Muscle layer of duodenum (tissue), 2 donors: ENCODE results near the gene F2.
A peak's percentile ranks its signal among the peaks of the same experiment; 100 is the strongest.
"Not testable (repeated sequence)": the region's sequence is repeated elsewhere in the genome, so short reads cannot be mapped to it uniquely, and the experiment has no call there.

Experiments used
- H3K27ac ChIP-seq: one replicate; pipeline ENCODE4 v1.7.0; 2013; ENCODE audit warnings: mild to moderate bottlenecking, low read length
- H3K27me3 ChIP-seq: one replicate; pipeline ENCODE4 v1.7.0; 2013; ENCODE audit warnings: low read depth, mild to moderate bottlenecking, control low read depth, low read length
- H3K36me3 ChIP-seq, 2 donors: one replicate each; pipeline ENCODE4 v1.7.0; 2013; ENCODE audit warnings: low read length in 2 of 2, control low read depth in 1 of 2, mild to moderate bottlenecking in 1 of 2; ENCODE audit not compliant: insufficient read depth in 2 of 2, control insufficient read depth in 1 of 2
- H3K4me1 ChIP-seq, 2 donors: one replicate each; pipeline ENCODE4 v1.7.0; 2013; ENCODE audit warnings: low read length in 2 of 2, mild to moderate bottlenecking in 2 of 2, control low read depth in 1 of 2, moderate library complexity in 1 of 2; ENCODE audit not compliant: insufficient read depth in 2 of 2, control insufficient read depth in 1 of 2
- H3K4me3 ChIP-seq, 2 donors: one replicate each; pipeline ENCODE4 v1.7.0; 2013; ENCODE audit warnings: low read length in 2 of 2, low read depth in 1 of 2, mild to moderate bottlenecking in 1 of 2
- H3K9me3 ChIP-seq, 2 donors: one replicate each; pipeline ENCODE4 v1.7.0; 2013; ENCODE audit warnings: low read length in 2 of 2, control low read depth in 1 of 2, mild to moderate bottlenecking in 1 of 2; ENCODE audit not compliant: control insufficient read depth in 1 of 2
- donor health status: healthy.

The F2 gene

DNA sequence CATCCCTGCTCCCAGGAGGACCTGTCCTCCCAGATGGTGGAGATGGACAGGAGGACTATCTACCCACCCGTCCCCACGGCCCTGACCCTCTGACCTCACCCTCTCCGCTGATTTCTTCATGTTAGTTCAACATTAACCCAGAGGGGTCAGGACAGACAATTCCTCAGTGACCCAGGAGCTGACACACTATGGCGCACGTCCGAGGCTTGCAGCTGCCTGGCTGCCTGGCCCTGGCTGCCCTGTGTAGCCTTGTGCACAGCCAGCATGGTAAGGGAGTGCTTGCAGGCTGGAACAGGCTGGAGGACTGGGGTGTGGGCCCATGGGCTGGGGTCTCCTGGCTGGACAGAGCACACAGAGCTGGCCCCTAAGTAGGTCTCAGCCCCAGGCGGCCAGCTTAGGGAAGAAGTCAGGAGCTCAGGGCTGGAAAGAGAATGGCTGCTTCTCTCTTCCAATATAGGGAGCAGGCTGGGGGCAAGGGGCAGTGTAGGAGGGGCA is at the start of gene F2:
F2 (plus strand) TSS at position 166 of the 495 bp plus-strand sequence; CDS start at position 189, 23 bp downstream.
- Histone ChIP-seq H3K27ac (no peak within 1 kb of the TSS), H3K4me1 (no peaks in the 10 kb centered on the region), H3K9me3 (no peaks in the 10 kb centered on the region), H3K36me3 (no peaks in the 10 kb centered on the region), H3K4me3 (no peak within 1 kb of the TSS), H3K27me3 (no peaks in the 10 kb centered on the region)

- Histone ChIP-seq H3K9me3 (no peaks in the 10 kb centered on the region), H3K36me3 (peaks cover 54 to 68% of the 10 kb centered on the region in 2 donors), H3K27me3 (no peaks in the 10 kb centered on the region), H3K4me3 (no peak overlapping the region), H3K4me1 (peaks cover 4 to 18% of the 10 kb centered on the region in 2 donors), H3K27ac (no peak overlapping the region)
Measured at GRCh38 chr11:46669711-46670139, 49.3 kb upstream of the F2 start.

GRCh38 chr11:46670521-46670920 is 48.5 kb upstream of the F2 start:
- H3K9me3 ChIP-seq, H3K27ac ChIP-seq, H3K4me3 ChIP-seq, H3K27me3 ChIP-seq: not testable (repeated sequence)
- peaks cover 46 to 60% of the 10 kb centered on the region in 2 donors for H3K36me3 ChIP-seq
- H3K4me1 ChIP-seq: peaks cover 12 to 25% of the 10 kb centered on the region in 2 donors

DNA sequence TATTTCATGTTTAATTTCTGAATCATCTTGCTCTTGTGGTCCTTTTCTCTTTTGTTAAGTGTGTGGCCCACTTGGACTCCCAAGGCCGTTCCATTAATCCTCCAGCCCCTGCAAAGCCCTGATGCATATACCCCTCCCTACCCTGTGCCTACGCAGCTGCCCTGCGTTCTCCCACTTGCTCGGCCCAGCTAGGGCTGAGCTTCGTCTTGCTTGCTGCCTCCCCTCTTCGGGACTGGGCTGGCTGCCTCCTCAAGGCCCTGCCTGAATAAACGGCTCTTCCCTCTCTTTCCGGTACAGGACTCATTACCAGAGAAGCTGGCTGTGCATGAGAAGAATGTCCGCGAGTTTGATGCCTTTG is 47.1 kb upstream of the F2 start:
- Histone ChIP-seq H3K27ac (no peak overlapping the region), H3K27me3 (no peaks in the 10 kb centered on the region), H3K4me1 (peaks cover 17 to 36% of the 10 kb centered on the region in 2 donors), H3K9me3 (no peaks in the 10 kb centered on the region), H3K36me3 (peaks cover 39 to 63% of the 10 kb centered on the region in 2 donors), H3K4me3 (no peak overlapping the region)

GRCh38 chr11:46672381-46672839 is 46.6 kb upstream of the F2 start:
- Histone ChIP-seq H3K9me3 (no peaks in the 10 kb centered on the region), H3K27me3 (no peaks in the 10 kb centered on the region), H3K36me3 (peaks cover 42 to 68% of the 10 kb centered on the region in 2 donors), H3K4me1 (peaks cover 17 to 36% of the 10 kb centered on the region in 2 donors), H3K27ac (no peak overlapping the region), H3K4me3 (no peak overlapping the region)

GRCh38 chr11:46673713-46674462 is 45.1 kb upstream of the F2 start:
- no peak overlapping the region for H3K4me3 ChIP-seq
- peaks cover 29 to 66% of the 10 kb centered on the region in 2 donors for H3K36me3 ChIP-seq
- peak overlapping the region; percentile 83 for H3K27ac ChIP-seq
- H3K9me3 ChIP-seq: no peaks in the 10 kb centered on the region
- no peaks in the 10 kb centered on the region for H3K27me3 ChIP-seq
- peaks cover 17 to 30% of the 10 kb centered on the region in 2 donors for H3K4me1 ChIP-seq

DNA sequence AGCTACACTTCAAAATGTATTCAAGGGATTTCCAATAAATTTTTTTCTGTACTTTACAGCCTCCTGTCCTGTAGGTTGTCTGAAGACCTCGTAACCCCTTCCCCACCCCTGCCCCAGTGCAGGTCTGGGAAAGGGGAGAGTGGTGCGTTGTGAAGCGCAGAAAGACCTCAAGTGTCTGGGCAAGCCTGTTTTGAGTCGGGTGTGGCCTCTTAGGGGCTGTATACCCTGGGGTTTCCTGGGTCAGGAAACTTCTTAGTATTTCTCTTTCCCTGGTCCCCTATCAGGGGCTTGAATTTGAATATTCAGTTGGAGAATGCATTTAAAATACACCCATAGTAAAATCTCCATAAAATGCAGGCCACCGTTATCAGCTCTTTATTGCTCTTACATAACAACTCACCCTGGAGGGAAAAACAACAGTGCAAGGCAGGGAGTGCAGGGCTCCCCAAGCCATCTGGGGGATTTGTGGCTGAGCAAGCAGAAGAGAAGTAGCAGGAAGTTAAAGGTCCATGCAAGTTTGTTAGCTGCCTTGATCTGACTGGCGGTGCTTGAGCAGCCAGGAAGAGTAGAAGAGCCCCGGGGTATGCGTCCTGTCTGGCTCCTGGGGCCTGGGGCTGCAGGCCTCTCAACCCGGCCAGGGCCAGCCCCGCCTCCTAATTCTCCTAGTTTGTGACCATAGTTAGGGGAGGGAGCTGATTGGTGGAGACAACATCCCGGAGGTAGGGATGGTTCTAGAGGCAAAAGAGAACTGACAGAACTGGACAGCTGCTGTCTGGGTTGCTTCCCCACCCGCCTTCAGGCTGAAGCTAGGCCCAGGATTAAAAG is 44.3 kb upstream of the F2 start:
- peaks cover 28 to 66% of the 10 kb centered on the region in 2 donors for H3K36me3 ChIP-seq
- H3K4me3 ChIP-seq: no peak overlapping the region
- peaks cover 17 to 30% of the 10 kb centered on the region in 2 donors for H3K4me1 ChIP-seq
- peak overlapping the region; percentile 83 for H3K27ac ChIP-seq
- H3K27me3 ChIP-seq: no peaks in the 10 kb centered on the region
- no peaks in the 10 kb centered on the region for H3K9me3 ChIP-seq

GRCh38 chr11:46675288-46675851 is 43.6 kb upstream of the F2 start:
- peaks cover 17 to 30% of the 10 kb centered on the region in 2 donors for H3K4me1 ChIP-seq
- H3K36me3 ChIP-seq: peaks cover 33 to 67% of the 10 kb centered on the region in 2 donors
- no peaks in the 10 kb centered on the region for H3K27me3 ChIP-seq
- H3K9me3 ChIP-seq: no peaks in the 10 kb centered on the region
- no peak overlapping the region for H3K4me3 ChIP-seq
- peak overlapping the region; percentile 83 for H3K27ac ChIP-seq

DNA sequence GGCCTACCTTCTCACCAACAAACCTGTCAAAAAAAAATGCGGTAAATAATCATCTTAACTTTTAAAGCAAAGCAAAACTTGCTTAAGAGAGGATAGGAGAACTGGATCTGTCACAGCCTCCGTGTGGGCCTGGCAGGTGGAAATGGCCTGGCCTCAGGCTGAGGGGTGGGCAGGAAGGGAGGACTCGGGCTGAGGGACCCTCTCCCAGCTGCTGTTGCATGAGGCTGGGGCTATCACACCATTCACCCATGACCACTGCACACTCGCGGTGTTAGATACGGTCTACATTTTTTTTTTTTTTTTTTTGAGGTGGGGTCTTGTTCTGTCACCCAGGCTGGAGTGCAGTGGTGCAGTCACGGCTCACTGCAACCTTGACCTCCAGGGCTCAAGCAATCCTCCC is 43.1 kb upstream of the F2 start:
- H3K36me3 ChIP-seq: peaks cover 34 to 70% of the 10 kb centered on the region in 2 donors
- H3K9me3 ChIP-seq: no peaks in the 10 kb centered on the region
- H3K27ac ChIP-seq: peak overlapping the region; percentile 83
- H3K27me3 ChIP-seq: no peaks in the 10 kb centered on the region
- H3K4me3 ChIP-seq: no peak overlapping the region
- peaks cover 17 to 30% of the 10 kb centered on the region in 2 donors for H3K4me1 ChIP-seq

DNA sequence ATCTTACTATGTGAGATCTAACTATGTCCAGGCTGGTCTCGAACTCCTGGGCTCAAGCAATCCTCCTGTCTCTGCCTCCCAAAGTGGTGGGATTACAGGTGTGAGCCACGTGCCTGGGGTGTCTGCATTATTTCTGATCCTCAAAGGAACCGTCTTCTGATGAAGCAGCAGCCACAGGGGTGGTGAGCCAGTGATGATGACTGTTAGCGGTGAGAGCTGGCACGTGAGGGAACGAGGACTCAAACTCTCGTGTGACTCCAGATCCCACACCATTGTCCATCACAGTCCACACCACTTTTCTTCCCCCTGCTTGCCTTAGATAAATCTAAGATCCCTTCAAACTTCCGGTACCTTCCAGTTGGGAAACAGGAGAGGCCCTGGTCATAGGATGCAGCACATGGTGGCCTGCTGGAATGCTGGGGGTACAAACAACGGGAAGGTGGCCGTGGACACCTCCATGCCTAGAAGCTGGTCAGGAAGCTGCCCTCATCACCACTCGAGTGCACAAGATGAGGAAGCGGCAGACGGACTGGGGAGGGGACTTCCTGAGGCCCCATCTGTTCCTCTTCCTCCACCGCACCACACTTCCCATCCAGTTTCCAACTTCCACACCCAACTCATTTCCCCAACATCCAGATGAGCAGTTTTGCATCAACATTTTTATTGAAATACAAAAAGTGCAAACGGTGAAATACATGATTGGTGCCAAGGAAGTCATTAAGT is 42.4 kb upstream of the F2 start:
- Histone ChIP-seq H3K27ac (no peak overlapping the region), H3K4me1 (peaks cover 17 to 30% of the 10 kb centered on the region in 2 donors), H3K9me3 (no peaks in the 10 kb centered on the region), H3K27me3 (no peaks in the 10 kb centered on the region), H3K36me3 (peaks cover 35 to 72% of the 10 kb centered on the region in 2 donors), H3K4me3 (no peak overlapping the region)
